ENCODE measurements around the gene MAML3. TPM values are rescaled to one million over a fixed set of nuclear protein-coding genes. Genes with fewer than 3 reads are reported as not detected.

MAML3 gene
- total and polyA plus RNA-seq, 10 donors, result 0.63 to 18.4 (median 12.7) TPM

DNA sequence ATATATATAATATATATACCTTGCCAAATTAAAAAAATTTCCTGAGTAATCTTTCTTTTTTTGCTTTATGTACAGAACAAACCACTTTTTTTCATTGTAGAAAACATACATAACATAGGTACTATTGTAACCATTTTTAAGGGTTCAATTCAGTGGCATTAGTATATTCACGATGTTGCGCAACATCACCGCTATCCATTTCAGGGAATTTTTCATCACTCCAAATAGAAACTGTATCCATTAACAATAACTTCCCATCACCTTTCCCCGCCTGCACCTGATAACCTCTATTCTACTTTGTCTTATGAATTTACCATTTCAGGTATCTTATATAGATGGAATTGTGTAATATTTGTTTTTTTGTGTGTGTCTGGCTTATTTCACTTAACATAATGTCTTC lies 363.7 kb downstream of the MAML3 start:
- Histone ChIP-seq H3K4me1 (peaks cover 0 to 16% (median 8%) of the 10 kb centered on the region in 6 donors), H3K27me3 (replicated peaks in 1 of 7) (no peaks in the 10 kb centered on the region), H3K27ac (no peak overlapping the region), H3K4me3 (no peak overlapping the region), H3K36me3 (no peaks in the 10 kb centered on the region), H3K9me3 (no peaks in the 10 kb centered on the region)
- DNase-seq, result no peak
- intact Hi-C loops (cut with DNase I; ENCODE audit: low total_unique reads), result no loop called here
- TF ChIP-seq, protein P1, sequence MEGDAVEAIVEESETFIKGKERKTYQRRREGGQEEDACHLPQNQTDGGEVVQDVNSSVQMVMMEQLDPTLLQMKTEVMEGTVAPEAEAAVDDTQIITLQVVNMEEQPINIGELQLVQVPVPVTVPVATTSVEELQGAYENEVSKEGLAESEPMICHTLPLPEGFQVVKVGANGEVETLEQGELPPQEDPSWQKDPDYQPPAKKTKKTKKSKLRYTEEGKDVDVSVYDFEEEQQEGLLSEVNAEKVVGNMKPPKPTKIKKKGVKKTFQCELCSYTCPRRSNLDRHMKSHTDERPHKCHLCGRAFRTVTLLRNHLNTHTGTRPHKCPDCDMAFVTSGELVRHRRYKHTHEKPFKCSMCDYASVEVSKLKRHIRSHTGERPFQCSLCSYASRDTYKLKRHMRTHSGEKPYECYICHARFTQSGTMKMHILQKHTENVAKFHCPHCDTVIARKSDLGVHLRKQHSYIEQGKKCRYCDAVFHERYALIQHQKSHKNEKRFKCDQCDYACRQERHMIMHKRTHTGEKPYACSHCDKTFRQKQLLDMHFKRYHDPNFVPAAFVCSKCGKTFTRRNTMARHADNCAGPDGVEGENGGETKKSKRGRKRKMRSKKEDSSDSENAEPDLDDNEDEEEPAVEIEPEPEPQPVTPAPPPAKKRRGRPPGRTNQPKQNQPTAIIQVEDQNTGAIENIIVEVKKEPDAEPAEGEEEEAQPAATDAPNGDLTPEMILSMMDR (IDR thresholded peaks at IDR 0.05 in 8 of 11, conservative IDR thresholded peaks at IDR 0.05 in 3 of 11), result no peak
- TF ChIP-seq POLR2A (IDR thresholded peaks at IDR 0.05) (no peak), POLR2AphosphoS5 (IDR thresholded peaks at IDR 0.05) (no peak)
- WGBS, 5 donors, result 94 to 99% (median 96%) methylated on average over 4 of the region's 4 CpGs

DNA sequence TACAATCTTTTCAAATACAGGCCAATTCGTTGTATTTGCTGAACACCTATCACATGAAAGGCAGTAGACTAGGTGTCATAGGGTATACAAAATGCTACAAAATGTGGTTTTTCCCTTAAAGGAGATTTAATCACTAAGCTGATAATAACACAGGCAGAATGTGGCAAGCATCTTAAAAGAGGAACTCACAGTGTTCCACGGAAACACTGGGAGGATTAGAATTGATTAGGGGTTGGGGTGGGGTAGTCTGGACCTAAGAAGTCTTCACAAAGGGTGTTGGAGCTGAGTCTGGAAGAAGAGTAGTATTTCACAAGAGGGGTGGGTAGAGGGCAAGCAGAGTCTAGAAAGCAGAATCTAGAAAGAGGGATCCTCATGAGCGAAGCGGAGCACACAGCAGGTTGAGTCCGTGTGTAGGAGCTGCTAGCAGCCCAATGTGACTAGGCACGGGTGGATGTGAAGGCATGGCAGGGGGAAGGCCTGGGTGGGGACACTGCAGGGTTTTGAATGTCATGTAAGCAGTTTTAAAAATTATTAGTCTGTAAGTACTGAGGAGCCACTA lies 364.8 kb downstream of the MAML3 start:
- DNase-seq, result no peak
- Histone ChIP-seq H3K9me3 (no peaks in the 10 kb centered on the region), H3K4me3 (no peak overlapping the region), H3K27me3 (replicated peaks in 1 of 7) (no peaks in the 10 kb centered on the region), H3K4me1 (peaks cover 0 to 16% (median 8%) of the 10 kb centered on the region in 6 donors), H3K36me3 (no peaks in the 10 kb centered on the region), H3K27ac (no peak overlapping the region)
- intact Hi-C loops (cut with DNase I; ENCODE audit: low total_unique reads), result no loop called here
- TF ChIP-seq, protein P1 (IDR thresholded peaks at IDR 0.05 in 8 of 11, conservative IDR thresholded peaks at IDR 0.05 in 3 of 11), result no peak
- no peak for TF ChIP-seq POLR2AphosphoS5 (IDR thresholded peaks at IDR 0.05)
- no peak for TF ChIP-seq POLR2A (IDR thresholded peaks at IDR 0.05)
- 62 to 85% (median 77%) methylated on average over 6 of the region's 6 CpGs for WGBS, 5 donors

DNA sequence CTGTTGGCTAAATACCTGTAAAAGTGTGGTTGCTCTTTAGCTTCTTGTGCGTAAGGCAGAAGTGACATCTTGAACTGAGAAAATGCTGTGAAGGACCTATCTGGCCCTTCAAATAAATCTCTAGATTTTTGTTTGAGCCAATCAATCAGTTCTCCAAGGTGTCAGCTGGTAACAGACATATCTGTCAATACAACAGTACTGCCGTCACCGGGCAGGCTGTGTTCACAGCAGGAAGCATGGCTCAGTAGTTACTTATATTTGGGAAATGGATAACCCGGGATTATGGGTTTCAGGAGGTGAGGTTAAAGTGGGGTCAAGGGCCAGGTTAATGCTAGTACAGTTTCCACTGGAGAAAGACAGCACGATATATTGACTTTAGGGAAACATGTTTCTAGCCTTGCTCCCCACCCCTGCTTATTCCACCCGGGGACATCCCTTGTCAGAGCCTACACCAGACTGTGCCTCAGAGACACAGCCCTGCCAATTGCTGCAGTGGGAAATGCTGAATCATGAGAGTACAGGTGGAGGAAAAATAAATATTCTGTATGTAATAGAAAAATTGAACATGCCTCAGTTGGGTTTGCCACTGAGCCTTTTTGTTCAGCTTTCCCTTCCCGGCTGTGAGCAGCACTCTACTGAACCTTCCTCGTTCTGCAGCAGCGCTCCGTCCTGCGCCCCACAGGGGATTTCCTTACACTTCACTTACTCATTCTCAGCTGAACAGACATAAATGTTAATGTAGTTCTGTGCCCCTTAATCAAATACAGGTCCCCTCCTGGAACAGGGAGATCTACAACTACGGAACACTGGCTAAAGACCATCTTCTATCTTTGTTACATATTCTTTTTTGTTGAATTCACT lies 367.3 kb downstream of the MAML3 start:
- intact Hi-C loops (cut with DNase I; ENCODE audit: low total_unique reads), result no loop called here
- Histone ChIP-seq H3K4me1 (peaks cover 0 to 16% (median 8%) of the 10 kb centered on the region in 6 donors), H3K9me3 (no peaks in the 10 kb centered on the region), H3K4me3 (peak overlapping the region in 1 of 8 donors; percentile 18), H3K36me3 (no peaks in the 10 kb centered on the region), H3K27me3 (replicated peaks in 1 of 7) (no peaks in the 10 kb centered on the region), H3K27ac (no peak overlapping the region)
- TF ChIP-seq, protein P1 (IDR thresholded peaks at IDR 0.05 in 8 of 11, conservative IDR thresholded peaks at IDR 0.05 in 3 of 11), result no peak
- TF ChIP-seq POLR2AphosphoS5 (IDR thresholded peaks at IDR 0.05) (no peak), POLR2A (IDR thresholded peaks at IDR 0.05) (no peak)
- no peak for DNase-seq
- WGBS, 5 donors, result 54 to 71% (median 65%) methylated on average over 12 of the region's 12 CpGs

DNA sequence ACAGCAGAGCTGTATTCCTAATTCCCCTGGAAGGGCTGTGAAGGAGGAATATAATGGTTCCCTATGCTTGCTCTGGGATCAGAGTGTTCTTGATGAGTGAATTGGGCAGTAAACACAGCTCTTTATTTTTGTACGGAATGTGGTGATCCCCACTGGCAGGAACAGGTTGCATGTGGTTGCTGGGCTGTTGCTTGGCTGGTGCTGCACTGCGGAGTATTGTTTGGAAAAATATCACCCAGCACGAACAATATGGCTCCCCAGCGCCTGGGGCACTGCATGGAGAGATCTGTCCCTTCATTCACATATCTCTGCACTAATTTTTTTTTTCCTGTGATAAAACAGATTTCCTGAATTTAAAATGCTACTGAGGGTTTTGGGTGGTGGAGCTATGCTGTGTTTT lies 368.6 kb downstream of the MAML3 start:
- DNase-seq, result no peak
- peaks cover 0 to 16% (median 8%) of the 10 kb centered on the region in 6 donors for H3K4me1 ChIP-seq
- no peak for TF ChIP-seq POLR2A (IDR thresholded peaks at IDR 0.05)
- TF ChIP-seq, protein P1 (IDR thresholded peaks at IDR 0.05 in 8 of 11, conservative IDR thresholded peaks at IDR 0.05 in 3 of 11), result no peak
- no peak for TF ChIP-seq POLR2AphosphoS5 (IDR thresholded peaks at IDR 0.05)
- 86 to 98% (median 97%) methylated on average over 4 of the region's 4 CpGs for WGBS, 5 donors
- intact Hi-C loops (cut with DNase I; ENCODE audit: low total_unique reads), result no loop called here
- H3K27ac ChIP-seq, result no peak overlapping the region
- no peak overlapping the region for H3K4me3 ChIP-seq
- H3K36me3 ChIP-seq, result no peaks in the 10 kb centered on the region
- H3K27me3 ChIP-seq (replicated peaks in 1 of 7), result no peaks in the 10 kb centered on the region
- H3K9me3 ChIP-seq, result no peaks in the 10 kb centered on the region

All from spleen (tissue), 11 donors.